ENCODE results near the gene ACAD11.

DNA sequence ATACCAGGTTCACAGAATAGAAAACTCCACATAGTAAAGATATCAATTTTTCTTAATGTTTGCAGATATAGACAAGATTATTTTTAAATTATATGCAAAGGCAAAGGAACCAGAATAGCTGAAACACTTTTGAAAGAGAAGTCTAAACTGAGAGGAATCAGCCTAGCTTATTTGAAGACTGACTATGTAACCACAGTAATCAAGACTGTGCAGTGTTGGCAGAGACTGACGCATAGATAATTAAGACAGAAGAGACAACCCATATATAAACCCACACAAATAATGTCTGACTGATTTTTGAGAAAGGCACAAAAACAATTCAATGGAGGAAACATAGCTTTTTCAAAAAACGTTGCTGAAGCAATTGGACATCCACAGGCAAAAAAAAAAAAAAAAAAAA, 91.2 kb downstream of the ACAD11 start:
- TF ChIP-seq YY1 (IDR thresholded peaks at IDR 0.05; ENCODE audit: insufficient read depth, insufficient read length) (no peak), SUZ12 (IDR thresholded peaks at IDR 0.05; ENCODE audit: extremely low read depth, insufficient read depth, insufficient read length) (no peak)

All from NT2/D1 (cell line).